IMR-90 (cell line): ENCODE data around the gene NRXN2.

Source experiments
- CEBPB ChIP-seq: IDR thresholded peaks from 2 replicates; pipeline ENCODE4 v1.6.1; 2012; ENCODE audit warnings: low read depth, low read length, improper control_type of control experiment
- POLR2A ChIP-seq: IDR thresholded peaks from 2 replicates; pipeline ENCODE4 v1.6.1; 2012; ENCODE audit warnings: mild to moderate bottlenecking, low read depth, low read length
- RFX5 ChIP-seq: IDR thresholded peaks from 2 replicates; pipeline ENCODE4 v1.8.0; 2012; ENCODE audit warnings: low read depth, mild to moderate bottlenecking, low read length, moderate library complexity
- SMC3 ChIP-seq: fragments of 150-350 bp; IDR thresholded peaks from 2 replicates; pipeline ENCODE4 v1.6.1; 2016; ENCODE audit warnings: low read depth, mild to moderate bottlenecking, antibody characterized with exemption, low read length, moderate library complexity
- TF ChIP-seq, protein P1 (sequence below): conservative IDR thresholded peaks from 2 replicates; pipeline ENCODE4 v1.5.1; 2012; ENCODE audit warnings: mild to moderate bottlenecking, low read depth, low read length, improper control_type of control experiment

DNA sequence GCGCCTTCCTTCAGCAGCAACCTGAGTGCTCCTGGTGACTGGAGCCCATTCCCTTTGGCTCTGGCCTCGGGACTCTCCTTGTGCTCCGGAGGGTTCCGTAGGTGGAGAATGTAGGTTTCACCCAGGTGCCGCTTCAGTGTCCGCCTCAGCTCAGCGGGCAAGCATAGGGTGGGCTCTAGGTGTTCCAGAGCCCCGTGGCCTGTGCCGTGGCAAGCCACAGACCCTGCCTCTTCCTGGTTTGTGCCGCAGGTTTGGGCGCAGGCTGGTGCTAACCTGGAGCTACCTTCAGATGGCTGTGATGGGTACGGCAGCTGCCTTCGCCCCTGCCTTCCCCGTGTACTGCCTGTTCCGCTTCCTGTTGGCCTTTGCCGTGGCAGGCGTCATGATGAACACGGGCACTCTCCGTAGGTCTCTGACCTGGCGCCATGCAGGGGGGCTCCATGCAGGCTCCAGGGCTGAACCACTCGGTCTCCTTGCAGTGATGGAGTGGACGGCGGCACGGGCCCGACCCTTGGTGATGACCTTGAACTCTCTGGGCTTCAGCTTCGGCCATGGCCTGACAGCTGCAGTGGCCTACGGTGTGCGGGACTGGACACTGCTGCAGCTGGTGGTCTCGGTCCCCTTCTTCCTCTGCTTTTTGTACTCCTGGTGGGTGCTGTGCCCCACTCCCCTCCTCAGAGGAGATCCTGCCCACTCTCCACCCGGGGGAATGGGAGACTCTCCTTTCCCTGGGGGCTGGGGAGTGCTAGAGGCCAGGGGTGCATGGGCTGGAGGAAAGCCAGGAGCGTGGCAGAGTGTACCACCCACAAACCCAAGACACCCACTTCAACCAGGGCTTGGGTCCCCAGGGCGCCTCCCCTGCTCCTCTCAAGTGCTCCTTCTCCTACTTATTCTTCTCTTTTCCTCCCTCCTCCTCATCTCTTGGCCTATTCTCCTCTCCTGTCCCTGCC, 129.6 kb downstream of the NRXN2 start:
- TF ChIP-seq, protein P1, sequence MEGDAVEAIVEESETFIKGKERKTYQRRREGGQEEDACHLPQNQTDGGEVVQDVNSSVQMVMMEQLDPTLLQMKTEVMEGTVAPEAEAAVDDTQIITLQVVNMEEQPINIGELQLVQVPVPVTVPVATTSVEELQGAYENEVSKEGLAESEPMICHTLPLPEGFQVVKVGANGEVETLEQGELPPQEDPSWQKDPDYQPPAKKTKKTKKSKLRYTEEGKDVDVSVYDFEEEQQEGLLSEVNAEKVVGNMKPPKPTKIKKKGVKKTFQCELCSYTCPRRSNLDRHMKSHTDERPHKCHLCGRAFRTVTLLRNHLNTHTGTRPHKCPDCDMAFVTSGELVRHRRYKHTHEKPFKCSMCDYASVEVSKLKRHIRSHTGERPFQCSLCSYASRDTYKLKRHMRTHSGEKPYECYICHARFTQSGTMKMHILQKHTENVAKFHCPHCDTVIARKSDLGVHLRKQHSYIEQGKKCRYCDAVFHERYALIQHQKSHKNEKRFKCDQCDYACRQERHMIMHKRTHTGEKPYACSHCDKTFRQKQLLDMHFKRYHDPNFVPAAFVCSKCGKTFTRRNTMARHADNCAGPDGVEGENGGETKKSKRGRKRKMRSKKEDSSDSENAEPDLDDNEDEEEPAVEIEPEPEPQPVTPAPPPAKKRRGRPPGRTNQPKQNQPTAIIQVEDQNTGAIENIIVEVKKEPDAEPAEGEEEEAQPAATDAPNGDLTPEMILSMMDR, result no peak
- TF ChIP-seq RFX5 (no peak), SMC3 (no peak), CEBPB (no peak), POLR2A (no peak)
